Osteoblast (primary cell): ENCODE results near the gene SH2D6. TPM values are rescaled to one million over a fixed set of nuclear protein-coding genes. Genes with fewer than 3 reads are reported as not detected.
A peak's percentile ranks its signal among the peaks of the same experiment; 100 is the strongest.

Experiments
- DNase-seq: peaks from one replicate; pipeline ENCODE4 v3.0.0; 2011; ENCODE audit warnings: low spot score, mixed read lengths; ENCODE audit not compliant: insufficient read length; ENCODE audit errors: missing footprints
- H2AFZ ChIP-seq: 2 replicates; pipeline ENCODE4 v1.6.0; 2011; ENCODE audit warnings: mild to moderate bottlenecking, low read length
- H3K27ac ChIP-seq: 2 replicates; pipeline ENCODE4 v1.5.1; 2011; ENCODE audit warnings: mild to moderate bottlenecking, low read depth, low read length, moderate library complexity
- H3K27me3 ChIP-seq: 2 replicates; pipeline ENCODE4 v1.6.0; 2012; ENCODE audit warnings: mild to moderate bottlenecking, control low read depth, inconsistent platforms, low read length, moderate library complexity; ENCODE audit not compliant: insufficient read depth
- H3K36me3 ChIP-seq: 2 replicates; pipeline ENCODE4 v1.5.1; 2011; ENCODE audit warnings: mild to moderate bottlenecking, low read length, control low read depth, moderate library complexity; ENCODE audit not compliant: insufficient read depth
- H3K4me1 ChIP-seq: 2 replicates; pipeline ENCODE4 v1.5.1; 2011; ENCODE audit warnings: mild to moderate bottlenecking, low read length, control low read depth, moderate library complexity; ENCODE audit not compliant: insufficient read depth
- H3K4me2 ChIP-seq: 2 replicates; pipeline ENCODE4 v1.6.0; 2011; ENCODE audit warnings: mild to moderate bottlenecking, low read length; ENCODE audit not compliant: insufficient read depth
- H3K4me3 ChIP-seq: fragments of 200-600 bp; sonication (generic); 3 replicates; pipeline ENCODE4 v1.5.1; 2012; ENCODE audit warnings: mild to moderate bottlenecking, low read length, inconsistent platforms; ENCODE audit not compliant: insufficient read depth
- H3K79me2 ChIP-seq: 2 replicates; pipeline ENCODE4 v1.6.0; 2012; ENCODE audit warnings: mild to moderate bottlenecking, low read length, control low read depth, inconsistent platforms; ENCODE audit not compliant: insufficient read depth
- H3K9me3 ChIP-seq: 2 replicates; pipeline ENCODE4 v1.5.1; 2011; ENCODE audit warnings: low read depth, low read length, control low read depth
- H4K20me1 ChIP-seq: 2 replicates; pipeline ENCODE4 v1.6.0; 2012; ENCODE audit warnings: mild to moderate bottlenecking, low read length, control low read depth; ENCODE audit not compliant: insufficient read depth
- total RNA-seq: library from RNA; depleted of rRNA; stranded (reverse); fragments of >200 nt; gene quantifications from 2 replicates; pipeline ENCODE4 v1.2.3, GENCODE V29; 2012
- TF ChIP-seq, protein P1 (sequence below): IDR thresholded peaks from 2 replicates; pipeline ENCODE4 v1.5.1; 2011; ENCODE audit warnings: mild to moderate bottlenecking, low read depth, low read length, moderate library complexity; ENCODE audit errors: extremely low read depth

SH2D6 gene
- total RNA-seq, 1 donor: under 0.01 TPM

DNA sequence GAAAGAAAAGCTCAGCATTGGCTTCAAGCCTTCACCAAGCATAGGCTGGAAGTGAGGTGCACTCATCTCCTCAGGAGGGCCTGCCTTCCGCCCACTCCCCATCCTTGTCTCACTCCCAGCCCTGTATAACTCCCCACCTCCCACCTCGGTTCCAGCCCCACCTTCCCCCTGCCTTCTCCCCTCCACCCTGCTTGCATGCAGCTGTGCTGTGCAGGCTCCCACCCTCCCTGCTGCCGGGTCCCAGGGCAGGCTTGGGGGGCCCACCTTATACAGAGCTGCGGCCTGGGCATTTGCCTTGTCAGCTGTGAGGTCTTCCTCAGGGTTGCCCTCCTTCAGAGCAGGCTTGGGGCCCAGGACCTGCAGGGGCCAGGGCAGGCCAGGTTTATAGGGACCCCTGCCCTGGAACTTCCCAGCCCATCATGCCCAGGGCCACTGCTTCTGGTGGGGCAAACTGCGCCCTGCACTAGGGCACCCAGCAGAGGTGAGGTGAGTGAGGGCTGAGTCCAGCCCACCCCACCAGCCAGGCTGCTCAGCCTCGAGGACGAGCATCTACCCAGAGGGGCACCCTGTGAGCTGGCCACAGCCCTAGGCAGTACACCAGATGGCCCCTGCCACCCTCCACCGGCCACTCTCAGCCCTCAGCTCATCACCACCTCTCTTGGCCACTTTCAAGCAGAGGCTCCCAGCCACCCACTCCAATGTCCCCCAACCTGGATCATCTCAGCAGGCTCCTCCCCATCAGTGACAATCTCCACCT lies 19.9 kb upstream of the SH2D6 start:
- Histone ChIP-seq H3K27ac (no peak overlapping the region), H3K27me3 (no peaks in the 10 kb centered on the region), H3K9me3 (no peaks in the 10 kb centered on the region), H3K4me2 (no peak overlapping the region), H2AFZ (no peak overlapping the region), H3K4me1 (peaks cover 12% of the 10 kb centered on the region), H3K36me3 (no peaks in the 10 kb centered on the region), H3K79me2 (peaks cover 13% of the 10 kb centered on the region), H3K4me3 (no peak overlapping the region), H4K20me1 (no peaks in the 10 kb centered on the region)
- peak; percentile 50 for DNase-seq
- TF ChIP-seq, protein P1, sequence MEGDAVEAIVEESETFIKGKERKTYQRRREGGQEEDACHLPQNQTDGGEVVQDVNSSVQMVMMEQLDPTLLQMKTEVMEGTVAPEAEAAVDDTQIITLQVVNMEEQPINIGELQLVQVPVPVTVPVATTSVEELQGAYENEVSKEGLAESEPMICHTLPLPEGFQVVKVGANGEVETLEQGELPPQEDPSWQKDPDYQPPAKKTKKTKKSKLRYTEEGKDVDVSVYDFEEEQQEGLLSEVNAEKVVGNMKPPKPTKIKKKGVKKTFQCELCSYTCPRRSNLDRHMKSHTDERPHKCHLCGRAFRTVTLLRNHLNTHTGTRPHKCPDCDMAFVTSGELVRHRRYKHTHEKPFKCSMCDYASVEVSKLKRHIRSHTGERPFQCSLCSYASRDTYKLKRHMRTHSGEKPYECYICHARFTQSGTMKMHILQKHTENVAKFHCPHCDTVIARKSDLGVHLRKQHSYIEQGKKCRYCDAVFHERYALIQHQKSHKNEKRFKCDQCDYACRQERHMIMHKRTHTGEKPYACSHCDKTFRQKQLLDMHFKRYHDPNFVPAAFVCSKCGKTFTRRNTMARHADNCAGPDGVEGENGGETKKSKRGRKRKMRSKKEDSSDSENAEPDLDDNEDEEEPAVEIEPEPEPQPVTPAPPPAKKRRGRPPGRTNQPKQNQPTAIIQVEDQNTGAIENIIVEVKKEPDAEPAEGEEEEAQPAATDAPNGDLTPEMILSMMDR: no peak

DNA sequence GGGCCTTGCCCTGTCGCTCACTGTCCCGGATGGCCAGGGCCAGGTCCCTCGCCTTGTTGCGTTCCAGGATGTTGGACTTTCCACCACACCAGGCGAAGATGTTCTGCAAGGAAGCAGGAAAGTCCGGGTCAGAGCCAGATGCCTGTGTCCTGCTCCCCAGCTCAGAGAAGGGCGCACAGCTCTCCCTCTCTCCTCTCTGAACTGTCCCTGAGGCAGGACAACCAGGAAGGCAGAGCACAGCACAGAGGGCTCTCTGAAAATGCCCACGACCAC lies 19.4 kb upstream of the SH2D6 start:
- no peaks in the 10 kb centered on the region for H4K20me1 ChIP-seq
- no peak for DNase-seq
- H3K79me2 ChIP-seq: peaks cover 13% of the 10 kb centered on the region
- no peak overlapping the region for H3K27ac ChIP-seq
- H3K36me3 ChIP-seq: no peaks in the 10 kb centered on the region
- H2AFZ ChIP-seq: no peak overlapping the region
- no peak overlapping the region for H3K4me3 ChIP-seq
- H3K27me3 ChIP-seq: no peaks in the 10 kb centered on the region
- H3K4me1 ChIP-seq: peaks cover 9% of the 10 kb centered on the region
- H3K4me2 ChIP-seq: no peak overlapping the region
- no peaks in the 10 kb centered on the region for H3K9me3 ChIP-seq
- TF ChIP-seq, protein P1: no peak

DNA sequence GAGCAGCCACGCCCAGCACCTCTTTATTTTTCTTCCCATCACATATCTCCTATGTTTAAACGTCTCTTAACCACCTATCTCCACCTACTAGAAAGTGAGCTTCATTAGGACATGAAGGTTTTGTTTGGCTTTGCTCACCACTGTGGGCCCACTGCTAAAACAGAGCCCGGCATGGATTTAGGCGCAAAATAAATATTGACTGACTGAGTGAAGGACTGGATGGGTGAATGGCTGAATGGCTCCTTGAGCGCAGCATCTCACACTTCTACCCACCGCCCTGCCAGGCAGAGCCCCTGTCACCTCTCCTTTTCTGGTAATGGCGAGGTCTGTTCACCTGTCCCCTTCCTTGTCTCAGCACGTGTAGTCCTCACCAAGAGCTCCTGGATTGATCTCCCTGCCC lies 18.5 kb upstream of the SH2D6 start:
- TF ChIP-seq, protein P1: no peak
- DNase-seq: no peak
- H3K79me2 ChIP-seq: peaks cover 13% of the 10 kb centered on the region
- no peaks in the 10 kb centered on the region for H3K27me3 ChIP-seq
- no peaks in the 10 kb centered on the region for H4K20me1 ChIP-seq
- peaks cover 8% of the 10 kb centered on the region for H3K4me1 ChIP-seq
- no peak overlapping the region for H3K4me2 ChIP-seq
- no peaks in the 10 kb centered on the region for H3K36me3 ChIP-seq
- no peak overlapping the region for H3K27ac ChIP-seq
- H3K9me3 ChIP-seq: no peaks in the 10 kb centered on the region
- no peak overlapping the region for H3K4me3 ChIP-seq
- no peak overlapping the region for H2AFZ ChIP-seq

DNA sequence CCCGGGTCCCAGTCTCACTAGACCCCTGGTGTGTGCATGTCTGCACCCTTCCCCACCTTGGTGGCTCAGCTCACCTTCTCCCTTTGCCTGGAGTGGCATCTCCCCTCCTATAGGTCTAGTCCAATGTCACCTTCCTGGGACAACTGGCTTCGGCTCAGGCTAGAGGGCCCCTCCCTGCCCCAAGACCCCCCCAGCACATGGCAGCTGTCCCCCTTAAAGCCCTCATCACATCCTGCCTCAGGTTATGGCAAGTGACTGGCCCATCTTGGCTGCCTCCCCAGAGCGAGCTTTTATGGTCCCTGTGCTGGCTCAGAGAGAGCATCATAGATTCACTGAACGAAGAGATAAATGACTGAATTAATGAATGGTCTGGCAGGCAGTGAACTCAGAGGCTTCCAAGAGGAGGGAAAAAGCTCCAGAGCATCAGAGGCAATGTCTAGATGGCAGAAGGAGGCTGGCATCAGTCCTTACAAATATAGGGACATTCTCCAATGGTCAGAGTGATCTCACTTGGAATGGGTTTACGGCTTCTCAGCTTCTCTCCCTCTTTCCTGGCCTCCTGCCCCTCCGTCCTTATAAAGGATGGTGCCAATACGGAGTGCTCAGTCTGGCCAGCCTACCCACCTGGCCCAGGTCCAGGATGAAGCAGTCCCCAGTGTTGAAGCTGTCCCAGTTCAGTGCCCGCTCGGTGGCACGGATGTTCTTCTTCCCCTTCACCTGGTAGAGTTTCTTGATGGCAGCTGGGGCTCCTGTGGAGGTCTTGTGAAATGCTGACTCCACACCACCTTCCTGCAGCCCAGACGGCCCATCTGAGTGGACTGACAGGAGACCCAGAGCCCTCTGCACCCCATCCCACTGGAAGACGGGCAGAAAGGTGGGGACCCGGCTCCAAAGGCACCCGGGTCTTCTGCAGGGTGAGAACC lies 17.7 kb upstream of the SH2D6 start:
- no peak overlapping the region for H2AFZ ChIP-seq
- H3K4me2 ChIP-seq: no peak overlapping the region
- no peaks in the 10 kb centered on the region for H3K9me3 ChIP-seq
- TF ChIP-seq, protein P1: no peak
- H3K36me3 ChIP-seq: no peaks in the 10 kb centered on the region
- peak; percentile 19 for DNase-seq
- no peaks in the 10 kb centered on the region for H4K20me1 ChIP-seq
- H3K27ac ChIP-seq: no peak overlapping the region
- H3K79me2 ChIP-seq: peaks cover 13% of the 10 kb centered on the region
- peaks cover 16% of the 10 kb centered on the region for H3K4me1 ChIP-seq
- H3K4me3 ChIP-seq: no peak overlapping the region
- H3K27me3 ChIP-seq: no peaks in the 10 kb centered on the region
